Measurements from ENCODE around the gene EMILIN1. TPM values are rescaled to one million over a fixed set of nuclear protein-coding genes. Genes with fewer than 3 reads are reported as not detected.

The EMILIN1 gene
- total RNA-seq, 4 donors from 2014 or later = 3.6 to 17.9 (median 7.9) TPM

DNA sequence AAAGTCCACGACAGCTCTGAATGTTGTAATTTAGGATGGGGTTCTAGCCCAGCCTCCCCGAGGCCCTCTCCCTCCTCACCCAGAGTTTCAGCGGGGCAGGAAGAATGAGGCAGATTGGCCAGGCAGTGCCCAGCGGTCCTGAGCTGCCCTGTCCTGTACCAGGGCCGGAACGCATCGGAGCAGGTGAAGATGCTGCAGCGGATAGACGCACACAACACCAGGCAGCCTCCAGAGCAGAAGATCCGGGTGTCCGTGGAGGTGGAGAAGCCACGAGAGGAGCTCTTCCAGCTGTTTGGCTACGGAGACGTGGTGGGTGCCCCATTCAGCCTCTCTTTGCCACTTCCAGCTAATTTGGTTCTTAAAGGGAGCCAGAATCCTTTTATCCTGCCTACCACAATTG, 18.9 kb downstream of the EMILIN1 start:
- intact Hi-C loops (cut with DNase I; ENCODE audit: low total_unique reads) = no loop called here
- 91 to 92% methylated on average over 12 to 14 of the region's 14 CpGs for WGBS, 2 donors
- no peak overlapping the region for H3K4me3 ChIP-seq (ENCODE audit: low read depth, poor library complexity, severe bottlenecking)
- TF ChIP-seq, protein P1, sequence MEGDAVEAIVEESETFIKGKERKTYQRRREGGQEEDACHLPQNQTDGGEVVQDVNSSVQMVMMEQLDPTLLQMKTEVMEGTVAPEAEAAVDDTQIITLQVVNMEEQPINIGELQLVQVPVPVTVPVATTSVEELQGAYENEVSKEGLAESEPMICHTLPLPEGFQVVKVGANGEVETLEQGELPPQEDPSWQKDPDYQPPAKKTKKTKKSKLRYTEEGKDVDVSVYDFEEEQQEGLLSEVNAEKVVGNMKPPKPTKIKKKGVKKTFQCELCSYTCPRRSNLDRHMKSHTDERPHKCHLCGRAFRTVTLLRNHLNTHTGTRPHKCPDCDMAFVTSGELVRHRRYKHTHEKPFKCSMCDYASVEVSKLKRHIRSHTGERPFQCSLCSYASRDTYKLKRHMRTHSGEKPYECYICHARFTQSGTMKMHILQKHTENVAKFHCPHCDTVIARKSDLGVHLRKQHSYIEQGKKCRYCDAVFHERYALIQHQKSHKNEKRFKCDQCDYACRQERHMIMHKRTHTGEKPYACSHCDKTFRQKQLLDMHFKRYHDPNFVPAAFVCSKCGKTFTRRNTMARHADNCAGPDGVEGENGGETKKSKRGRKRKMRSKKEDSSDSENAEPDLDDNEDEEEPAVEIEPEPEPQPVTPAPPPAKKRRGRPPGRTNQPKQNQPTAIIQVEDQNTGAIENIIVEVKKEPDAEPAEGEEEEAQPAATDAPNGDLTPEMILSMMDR (IDR thresholded peaks at IDR 0.05) = no peak
- no peak for TF ChIP-seq POLR2A (IDR thresholded peaks at IDR 0.05)
- no peak for DNase-seq (ENCODE audit: low spot score in 2 of 2)

DNA sequence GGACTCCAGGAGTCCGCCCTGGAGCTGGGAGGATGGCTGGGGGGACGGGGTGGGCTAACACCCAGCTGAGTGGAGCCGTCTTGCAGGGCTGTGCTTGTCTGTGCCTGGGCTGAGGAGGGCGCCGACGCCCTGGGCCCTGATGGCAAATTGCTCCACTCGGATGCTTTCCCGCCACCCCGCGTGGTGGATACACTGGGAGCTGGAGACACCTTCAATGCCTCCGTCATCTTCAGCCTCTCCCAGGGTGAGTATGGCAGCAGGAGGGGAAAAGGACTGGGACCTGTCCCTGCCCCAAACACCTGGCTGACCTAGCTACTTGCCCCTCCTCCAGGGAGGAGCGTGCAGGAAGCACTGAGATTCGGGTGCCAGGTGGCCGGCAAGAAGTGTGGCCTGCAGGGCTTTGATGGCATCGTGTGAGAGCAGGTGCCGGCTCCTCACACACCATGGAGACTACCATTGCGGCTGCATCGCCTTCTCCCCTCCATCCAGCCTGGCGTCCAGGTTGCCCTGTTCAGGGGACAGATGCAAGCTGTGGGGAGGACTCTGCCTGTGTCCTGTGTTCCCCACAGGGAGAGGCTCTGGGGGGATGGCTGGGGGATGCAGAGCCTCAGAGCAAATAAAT, 21.0 kb downstream of the EMILIN1 start:
- DNase-seq (ENCODE audit: low spot score in 2 of 2) = no peak
- 88 to 90% methylated on average over 19 of the region's 19 CpGs for WGBS, 2 donors
- no peak overlapping the region for H3K4me3 ChIP-seq (ENCODE audit: low read depth, poor library complexity, severe bottlenecking)
- TF ChIP-seq POLR2A (IDR thresholded peaks at IDR 0.05) = no peak
- TF ChIP-seq, protein P1 (IDR thresholded peaks at IDR 0.05) = no peak
- intact Hi-C loops (cut with DNase I; ENCODE audit: low total_unique reads) = no loop called here

DNA sequence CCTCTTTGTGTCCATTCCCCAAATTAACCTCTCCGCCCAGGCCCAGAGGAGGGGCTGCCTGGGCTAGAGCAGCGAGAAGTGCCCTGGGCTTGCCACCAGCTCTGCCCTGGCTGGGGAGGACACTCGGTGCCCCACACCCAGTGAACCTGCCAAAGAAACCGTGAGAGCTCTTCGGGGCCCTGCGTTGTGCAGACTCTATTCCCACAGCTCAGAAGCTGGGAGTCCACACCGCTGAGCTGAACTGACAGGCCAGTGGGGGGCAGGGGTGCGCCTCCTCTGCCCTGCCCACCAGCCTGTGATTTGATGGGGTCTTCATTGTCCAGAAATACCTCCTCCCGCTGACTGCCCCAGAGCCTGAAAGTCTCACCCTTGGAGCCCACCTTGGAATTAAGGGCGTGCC, 21.6 kb downstream of the EMILIN1 start:
- intact Hi-C loops (cut with DNase I; ENCODE audit: low total_unique reads) = loop anchor here (5.0 kb wide), 1 partner anchor 182 kb away; the partner anchor contains the start of gene TRIM54
- WGBS, 2 donors = 80 to 87% methylated on average over 9 to 10 of the region's 10 CpGs
- no peak for DNase-seq (ENCODE audit: low spot score in 2 of 2)
- H3K4me3 ChIP-seq (ENCODE audit: low read depth, poor library complexity, severe bottlenecking) = no peak overlapping the region
- no peak for TF ChIP-seq POLR2A (IDR thresholded peaks at IDR 0.05)
- TF ChIP-seq, protein P1 (IDR thresholded peaks at IDR 0.05) = no peak

DNA sequence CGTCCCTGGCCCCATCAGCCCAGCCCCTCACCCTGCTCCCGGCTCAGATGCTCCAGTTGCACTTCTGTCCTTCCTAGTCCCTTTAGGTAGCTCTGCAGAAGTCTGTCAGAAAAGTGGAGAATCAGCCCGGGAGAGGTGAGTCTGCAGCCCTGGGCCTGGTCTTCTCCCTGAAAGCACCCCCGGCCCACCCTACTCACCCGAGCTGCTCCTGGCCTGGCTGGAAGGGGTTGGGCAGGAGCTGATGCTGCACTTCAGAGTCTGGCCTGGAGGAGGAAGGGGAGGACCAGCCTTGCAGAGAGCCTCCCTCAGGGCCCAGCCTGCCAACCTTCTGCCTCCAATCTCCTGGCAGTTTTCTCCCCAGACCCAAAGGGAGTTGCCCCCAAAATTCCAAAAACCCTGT, 23.9 kb downstream of the EMILIN1 start:
- no peak for DNase-seq (ENCODE audit: low spot score in 2 of 2)
- TF ChIP-seq, protein P1 (IDR thresholded peaks at IDR 0.05) = no peak
- no peak for TF ChIP-seq POLR2A (IDR thresholded peaks at IDR 0.05)
- H3K4me3 ChIP-seq (ENCODE audit: low read depth, poor library complexity, severe bottlenecking) = no peak overlapping the region
- 83 to 87% methylated on average over 5 of the region's 5 CpGs for WGBS, 2 donors
- intact Hi-C loops (cut with DNase I; ENCODE audit: low total_unique reads) = loop anchor here (5.0 kb wide), 1 partner anchor 180 kb away; the partner anchor contains the start of gene TRIM54

DNA sequence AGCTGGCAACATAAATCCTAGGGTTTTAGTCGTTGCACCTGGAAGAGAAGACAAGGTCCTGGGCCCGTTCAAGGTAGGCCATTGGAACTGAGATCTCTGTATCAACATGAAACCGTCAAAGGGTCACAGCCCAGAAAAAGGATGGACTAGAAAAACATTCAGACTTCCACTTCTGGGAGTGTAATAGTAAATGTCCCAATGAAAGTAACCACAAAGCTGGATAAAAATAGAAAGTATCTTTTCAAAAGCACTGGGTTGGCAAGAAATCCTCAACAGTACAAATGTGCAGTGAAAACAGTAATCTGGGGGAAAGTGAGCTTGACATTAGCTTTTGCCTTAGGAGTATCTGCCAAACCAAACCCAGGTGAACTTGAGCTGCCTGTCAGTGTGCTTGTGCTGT, 27.6 kb downstream of the EMILIN1 start:
- intact Hi-C loops (cut with DNase I; ENCODE audit: low total_unique reads) = no loop called here
- 58 to 73% methylated on average over 3 of the region's 3 CpGs for WGBS, 2 donors
- TF ChIP-seq POLR2A (IDR thresholded peaks at IDR 0.05) = no peak
- TF ChIP-seq, protein P1 (IDR thresholded peaks at IDR 0.05) = no peak
- no peak overlapping the region for H3K4me3 ChIP-seq (ENCODE audit: low read depth, poor library complexity, severe bottlenecking)
- DNase-seq (ENCODE audit: low spot score in 2 of 2) = no peak

DNA sequence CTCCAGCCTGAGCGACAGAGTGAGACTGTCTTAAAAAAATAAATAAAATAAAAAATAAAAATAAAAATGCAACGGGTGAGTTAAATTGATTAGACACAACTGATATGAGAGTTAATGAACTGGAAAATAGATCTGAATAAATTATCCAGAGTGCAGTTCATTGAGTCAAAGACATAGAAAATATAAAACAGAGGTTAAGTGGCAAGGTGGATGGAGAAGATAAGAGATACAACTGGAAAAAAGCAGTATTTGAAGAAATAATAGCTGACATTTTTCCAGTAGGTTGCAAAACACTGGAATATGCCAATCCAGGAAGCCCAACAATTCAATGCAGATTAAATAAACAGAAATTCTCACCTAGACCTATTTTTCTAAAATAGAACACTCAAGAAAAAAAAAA, 29.8 kb downstream of the EMILIN1 start:
- no peak overlapping the region for H3K4me3 ChIP-seq (ENCODE audit: low read depth, poor library complexity, severe bottlenecking)
- WGBS, 2 donors = 85 to 89% methylated on average over 2 of the region's 2 CpGs
- TF ChIP-seq, protein P1 (IDR thresholded peaks at IDR 0.05) = no peak
- no peak for TF ChIP-seq POLR2A (IDR thresholded peaks at IDR 0.05)
- DNase-seq (ENCODE audit: low spot score in 2 of 2) = no peak
- intact Hi-C loops (cut with DNase I; ENCODE audit: low total_unique reads) = no loop called here

All from lower leg skin (tissue), 4 donors.